EL (cell line): Measurements from ENCODE around the gene CENPP.

Source experiments
- DNase-seq: peaks from one replicate; pipeline ENCODE4 v3.0.0-alpha.2; 2016

Gene CENPP

DNA sequence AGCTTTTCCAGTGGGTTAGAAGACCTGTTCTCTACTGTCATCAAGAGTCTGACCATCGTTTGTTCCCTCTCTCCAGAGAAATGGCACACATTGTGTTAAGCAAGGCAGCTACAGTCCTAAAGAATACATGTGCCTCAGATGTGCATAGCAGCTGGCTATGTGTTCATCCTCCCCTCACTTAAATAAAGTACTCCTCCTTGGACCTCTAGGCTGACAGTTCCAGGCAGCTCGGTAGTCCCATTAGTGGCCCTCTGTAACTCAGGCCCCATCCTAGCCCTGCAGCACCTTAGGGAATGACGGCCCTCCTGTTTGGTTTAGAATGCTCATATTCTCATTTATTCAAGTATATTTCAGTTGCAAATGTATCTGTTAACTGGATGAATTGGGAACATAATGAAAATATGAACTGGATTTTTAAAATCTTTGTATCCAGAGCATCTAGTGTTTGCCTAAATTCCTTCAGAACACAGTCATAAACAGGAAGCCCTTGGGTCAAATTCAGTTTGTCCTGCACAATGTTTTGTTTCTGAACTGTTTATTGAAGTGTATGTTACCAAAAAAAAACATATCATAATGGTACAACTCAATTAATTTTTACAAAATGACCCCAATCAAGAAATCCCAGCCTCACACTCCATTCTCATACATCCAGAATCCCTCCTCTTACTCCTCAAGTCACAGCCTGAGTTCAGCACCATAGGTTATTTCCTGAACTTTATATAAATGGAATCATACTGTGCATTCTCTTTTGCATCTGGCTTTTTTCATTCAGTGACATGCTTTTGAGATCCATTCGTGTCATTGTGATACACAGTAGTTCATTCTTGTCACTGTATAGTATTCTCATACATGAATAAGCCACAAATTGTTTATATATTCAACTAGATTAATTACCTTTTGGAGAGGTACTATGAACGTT lies 158.1 kb downstream of the CENPP start:
- DNase-seq: peak; percentile 39

DNA sequence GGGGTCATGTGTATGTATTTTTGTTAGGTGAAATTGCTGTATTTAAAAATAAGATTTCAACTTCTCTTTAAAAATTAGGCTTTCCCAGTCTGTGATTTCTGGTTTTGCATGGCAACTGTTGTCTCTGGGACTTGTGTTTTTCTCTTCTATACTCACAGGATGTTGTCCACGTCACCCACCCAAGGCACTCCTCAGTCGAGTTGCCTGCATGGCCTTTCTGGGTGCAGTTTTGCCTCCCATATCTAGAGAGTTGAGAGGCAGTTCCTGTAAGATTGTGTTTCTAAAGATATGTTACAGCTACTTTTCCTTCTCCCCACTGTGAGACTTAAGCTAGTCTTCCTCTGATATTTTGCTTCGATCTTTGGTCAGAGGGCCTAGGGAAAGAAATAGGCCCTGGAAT lies 158.8 kb downstream of the CENPP start:
- no peak for DNase-seq

DNA sequence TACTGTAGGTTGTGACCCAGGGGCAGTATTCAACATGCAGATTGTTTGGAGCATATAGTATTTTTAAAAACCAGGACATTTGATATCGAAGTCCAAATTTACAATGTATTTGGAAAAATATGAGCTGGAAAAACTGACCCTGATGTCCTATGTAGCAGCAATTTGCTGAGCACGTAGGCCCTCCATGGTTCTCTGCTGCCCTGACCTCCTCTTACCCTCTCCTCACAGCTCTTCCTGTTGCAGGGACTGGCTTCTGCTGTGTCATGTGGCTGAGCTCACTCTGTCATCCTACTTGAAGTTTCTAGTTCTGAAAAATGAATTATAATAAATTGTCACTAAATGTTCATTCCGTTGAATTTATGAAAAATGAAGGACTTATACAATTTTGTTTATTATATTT lies 160.6 kb downstream of the CENPP start:
- no peak for DNase-seq

DNA sequence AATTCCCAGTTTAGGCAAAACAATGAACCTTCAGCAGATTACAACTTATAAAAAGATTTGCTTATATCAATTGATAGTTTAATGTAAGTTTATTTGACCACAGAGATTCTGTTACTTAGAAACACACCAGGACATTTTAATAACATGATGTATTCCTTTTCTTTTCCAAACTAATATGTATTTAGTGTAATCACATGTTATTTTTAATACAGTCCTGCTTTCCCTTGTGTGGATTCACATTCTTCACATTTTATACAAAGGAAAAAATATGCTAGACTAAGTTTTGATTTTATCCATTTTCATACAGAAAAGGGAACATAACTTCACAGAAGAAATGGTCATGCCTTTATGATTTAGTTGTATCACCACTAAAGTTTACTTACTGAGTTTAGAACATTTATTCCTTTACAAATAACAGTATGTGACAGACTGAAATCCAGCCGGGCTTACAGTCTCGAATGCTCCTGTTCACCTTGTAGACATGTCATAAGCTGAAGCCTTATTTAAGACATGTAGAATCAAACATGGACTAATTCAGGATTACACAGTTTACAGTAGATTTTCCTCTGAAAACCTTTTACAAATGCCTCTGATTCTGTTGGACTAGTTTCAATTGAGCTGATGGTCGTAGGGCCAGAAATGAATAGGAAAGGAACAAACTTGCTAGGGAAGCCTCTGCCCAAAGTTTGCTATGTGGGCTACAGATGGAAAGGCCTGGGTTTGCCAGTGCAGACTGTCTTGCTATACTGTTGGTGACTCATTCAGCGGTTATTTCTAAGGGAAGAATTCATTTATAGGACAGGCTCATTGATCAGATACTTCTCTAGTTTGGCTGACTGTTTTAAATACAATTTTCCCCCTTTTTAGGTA lies 163.2 kb downstream of the CENPP start:
- peak; percentile 68 for DNase-seq

DNA sequence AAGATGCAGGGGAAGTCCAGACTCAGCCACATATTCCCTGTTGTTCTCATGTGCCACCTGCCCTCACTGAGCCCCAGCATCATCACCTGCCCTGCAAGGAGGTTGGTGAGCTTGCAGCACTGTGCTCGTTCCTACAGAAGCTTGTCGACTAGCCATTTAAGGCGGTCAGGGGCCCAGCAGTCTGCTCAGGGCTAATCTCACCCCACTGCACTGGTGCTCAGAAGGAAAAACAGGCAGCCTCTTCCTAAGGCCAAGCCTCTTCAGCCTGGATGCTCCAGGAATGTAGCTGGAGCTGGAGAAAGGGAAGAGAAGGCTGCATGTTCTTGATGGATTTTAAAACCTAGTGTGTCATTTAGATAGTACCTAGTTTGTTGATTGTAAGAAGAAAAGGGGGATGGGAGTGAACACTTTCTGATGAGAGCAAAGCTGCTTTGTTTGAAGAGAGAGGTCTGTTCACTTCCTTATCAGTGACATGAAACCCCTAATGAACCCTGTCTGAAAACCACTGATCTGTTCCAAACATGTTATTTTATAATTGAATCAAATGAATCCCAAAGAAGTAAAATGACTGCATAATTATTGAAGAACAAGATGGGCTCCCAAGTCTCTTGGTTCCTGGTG lies 167.1 kb downstream of the CENPP start:
- no peak for DNase-seq

DNA sequence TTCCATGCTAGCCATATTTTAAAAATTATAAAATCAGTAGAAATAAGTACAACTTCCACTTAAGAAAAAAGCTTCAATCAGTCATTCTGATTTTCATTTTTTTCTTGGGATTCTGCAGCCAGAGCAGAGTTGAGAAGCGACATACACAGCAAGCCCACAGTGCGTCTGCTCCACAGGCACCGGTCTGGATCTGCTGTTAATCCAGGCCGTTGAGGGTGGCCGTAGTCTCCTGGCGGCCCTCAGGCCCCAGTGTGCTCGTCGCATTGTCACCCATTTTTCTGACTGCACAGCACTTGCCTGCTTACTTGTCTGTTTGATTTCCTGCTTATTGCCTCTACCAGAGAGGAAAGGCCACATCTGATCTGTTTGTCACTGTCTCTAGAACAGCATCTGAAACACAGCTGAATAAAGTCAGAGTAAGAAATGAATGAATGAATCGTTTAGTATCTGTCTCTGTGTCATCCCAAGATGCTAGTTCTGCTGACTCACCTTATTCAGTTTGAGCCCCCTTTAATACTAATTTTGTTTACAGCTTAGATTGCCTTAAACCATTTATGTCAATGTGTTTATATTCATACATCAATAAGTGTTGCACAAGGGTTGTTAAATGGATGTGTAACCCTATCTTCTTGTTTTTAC lies 168.1 kb downstream of the CENPP start:
- no peak for DNase-seq

DNA sequence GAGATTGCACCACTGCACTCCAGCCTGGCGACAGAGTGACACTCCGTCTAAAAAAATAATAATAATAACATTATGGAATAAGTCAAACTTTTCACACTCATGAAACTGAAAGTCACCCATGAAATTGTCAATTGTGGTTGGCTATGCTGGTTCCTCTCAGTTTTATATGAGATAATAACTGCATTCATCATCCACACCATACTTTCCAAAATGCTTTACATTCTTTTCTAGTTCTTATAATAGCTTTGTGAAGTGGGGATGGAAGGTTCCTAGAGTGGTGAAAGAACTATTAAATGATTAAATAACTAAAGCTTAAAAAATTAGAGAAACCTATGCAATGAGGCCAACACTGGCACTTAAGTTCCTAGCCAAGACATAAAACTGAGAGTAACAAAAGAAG lies 169.1 kb downstream of the CENPP start:
- DNase-seq: peak; percentile 12

DNA sequence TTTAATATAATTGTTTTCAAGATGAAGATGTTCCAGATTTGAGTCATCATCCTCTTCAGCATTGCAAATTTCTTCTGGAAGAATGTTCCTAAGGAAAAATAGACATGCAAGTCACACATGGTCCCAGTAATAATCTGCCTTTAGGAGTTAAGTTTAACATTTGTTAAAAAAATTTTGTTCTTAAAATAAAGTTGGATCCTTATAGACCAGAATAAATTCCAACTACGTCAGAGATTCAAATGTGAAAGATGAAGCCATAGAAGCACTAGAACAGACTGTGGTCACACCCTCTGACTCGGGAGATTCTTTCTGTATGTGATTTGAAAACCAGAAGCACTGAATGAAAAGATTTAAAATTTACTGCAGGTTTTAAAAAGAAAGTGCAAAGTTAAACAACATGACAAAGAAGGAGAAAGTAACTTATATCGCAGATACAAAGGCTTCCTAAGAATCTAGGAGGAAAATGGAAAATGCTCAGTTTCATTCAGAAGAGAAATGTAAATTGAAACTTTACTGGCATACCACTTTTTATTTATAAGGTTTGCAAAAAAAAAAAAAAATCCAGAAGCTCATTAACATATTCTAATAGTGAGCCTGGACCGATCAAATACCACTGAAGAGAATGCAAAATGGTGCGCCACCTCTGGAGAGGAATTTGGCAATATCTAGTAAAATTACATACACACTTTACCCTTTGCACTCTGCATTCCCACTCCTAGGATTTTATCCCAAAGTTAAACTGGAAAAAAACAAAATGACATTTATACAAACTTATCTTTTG lies 170.8 kb downstream of the CENPP start:
- DNase-seq: peak; percentile 23

DNA sequence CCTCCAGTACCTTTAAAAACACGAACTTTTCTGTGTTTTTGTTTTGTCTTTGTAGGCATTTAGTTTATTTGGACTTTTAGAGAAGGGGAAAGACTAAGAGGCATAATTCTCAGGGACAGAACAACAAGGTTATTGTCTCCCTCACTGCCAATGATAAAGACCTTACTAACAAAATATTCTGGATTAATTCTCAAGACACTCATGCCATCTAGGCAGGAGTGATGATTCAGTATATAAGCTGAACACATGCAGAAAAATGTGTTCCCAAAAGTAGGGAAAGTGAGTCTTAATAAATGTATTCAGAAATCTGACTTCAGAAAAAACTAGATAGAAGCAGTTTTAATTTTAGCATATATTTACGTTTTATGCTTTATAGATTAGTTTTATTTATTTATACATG lies 173.9 kb downstream of the CENPP start:
- DNase-seq: no peak

DNA sequence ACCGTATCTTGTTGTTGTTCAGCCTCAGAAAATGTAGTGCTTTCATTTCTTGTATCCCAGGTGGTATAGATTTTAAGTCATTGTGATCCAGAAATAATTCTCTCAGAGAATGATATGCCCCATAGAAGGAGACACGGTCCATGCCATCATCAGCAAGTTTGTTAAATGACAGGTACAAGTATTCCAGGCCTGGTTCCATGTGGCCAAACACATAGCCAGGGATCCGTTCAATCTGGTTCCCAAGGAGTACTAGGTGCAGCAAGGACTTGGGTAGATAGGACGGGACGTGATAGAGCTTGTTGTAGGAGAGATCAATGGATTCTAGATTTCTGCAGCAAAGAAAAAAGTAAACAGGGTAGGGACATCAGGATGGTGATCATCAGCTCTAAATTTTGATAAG lies 175.0 kb downstream of the CENPP start:
- no peak for DNase-seq

DNA sequence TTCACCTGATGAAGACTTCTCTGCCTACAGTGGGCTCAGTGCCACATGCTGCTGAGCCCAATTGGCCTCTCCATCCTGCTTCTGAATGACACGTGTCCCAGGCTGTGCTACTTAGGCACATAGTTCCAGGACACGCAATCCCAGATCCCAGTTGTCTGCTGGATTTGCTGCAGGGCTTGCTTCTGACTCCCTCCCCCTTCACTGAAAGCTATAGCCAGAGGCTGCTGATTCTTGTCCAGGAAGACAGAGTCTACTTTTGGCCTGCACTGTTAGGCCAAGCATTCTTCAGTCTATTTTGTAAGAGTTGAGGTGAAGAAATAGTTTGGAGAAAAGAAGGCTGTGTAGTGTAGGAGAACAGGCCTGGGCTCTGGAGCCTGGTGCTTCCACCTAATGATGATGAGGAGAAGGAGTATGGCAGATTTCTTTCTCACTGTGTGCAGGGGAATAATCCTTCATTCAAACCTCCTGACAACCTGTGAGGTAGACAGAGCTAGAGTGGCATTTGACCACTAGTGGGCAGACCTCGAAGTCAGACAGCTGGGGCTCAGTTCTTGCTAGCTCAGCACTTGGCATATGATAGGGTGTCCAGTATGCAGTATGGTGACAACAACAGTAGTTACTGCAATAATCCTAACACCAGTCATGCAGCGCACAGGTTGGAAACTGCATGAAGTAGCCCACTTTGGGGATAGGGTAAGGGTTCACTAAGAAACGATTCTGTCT lies 176.1 kb downstream of the CENPP start:
- peak; percentile 31 for DNase-seq

DNA sequence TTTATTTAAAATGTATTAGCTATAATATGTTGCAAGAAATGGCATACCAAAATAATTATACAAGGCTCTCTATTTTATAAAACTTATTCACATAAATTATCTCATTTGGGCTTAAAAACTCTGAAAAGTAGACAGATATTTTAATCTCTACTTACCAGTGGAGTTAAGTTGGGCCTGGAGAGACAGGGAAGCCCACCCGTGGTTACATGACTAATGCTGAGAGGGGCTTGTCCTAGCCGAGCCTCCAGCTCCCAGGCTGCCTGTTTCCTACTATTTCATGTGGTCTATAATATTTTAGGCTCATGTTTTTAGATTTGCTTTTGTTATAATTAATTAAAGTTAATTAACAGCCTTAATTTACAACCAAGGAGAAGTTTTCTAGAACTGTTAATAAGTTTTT lies 177.4 kb downstream of the CENPP start:
- DNase-seq: no peak

DNA sequence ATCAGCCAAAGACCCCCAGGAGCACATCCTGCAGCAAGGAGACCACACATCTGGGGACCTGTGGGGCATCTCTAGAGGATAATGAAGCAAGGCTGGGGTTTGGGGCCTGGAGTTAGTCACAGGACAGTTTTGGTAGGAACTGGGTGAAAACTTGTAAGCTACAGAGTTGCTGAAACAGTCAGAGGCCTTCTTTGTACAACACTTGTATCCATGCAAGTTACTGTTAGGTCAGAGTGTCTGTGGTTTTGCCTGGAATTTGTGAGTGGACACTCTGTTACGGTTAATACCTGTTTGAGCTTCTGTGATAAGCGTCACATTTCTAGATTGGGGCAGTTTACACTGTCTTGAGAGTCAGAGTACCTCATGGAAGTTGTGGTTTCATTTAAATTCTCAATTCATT lies 179.1 kb downstream of the CENPP start:
- peak; percentile 11 for DNase-seq

DNA sequence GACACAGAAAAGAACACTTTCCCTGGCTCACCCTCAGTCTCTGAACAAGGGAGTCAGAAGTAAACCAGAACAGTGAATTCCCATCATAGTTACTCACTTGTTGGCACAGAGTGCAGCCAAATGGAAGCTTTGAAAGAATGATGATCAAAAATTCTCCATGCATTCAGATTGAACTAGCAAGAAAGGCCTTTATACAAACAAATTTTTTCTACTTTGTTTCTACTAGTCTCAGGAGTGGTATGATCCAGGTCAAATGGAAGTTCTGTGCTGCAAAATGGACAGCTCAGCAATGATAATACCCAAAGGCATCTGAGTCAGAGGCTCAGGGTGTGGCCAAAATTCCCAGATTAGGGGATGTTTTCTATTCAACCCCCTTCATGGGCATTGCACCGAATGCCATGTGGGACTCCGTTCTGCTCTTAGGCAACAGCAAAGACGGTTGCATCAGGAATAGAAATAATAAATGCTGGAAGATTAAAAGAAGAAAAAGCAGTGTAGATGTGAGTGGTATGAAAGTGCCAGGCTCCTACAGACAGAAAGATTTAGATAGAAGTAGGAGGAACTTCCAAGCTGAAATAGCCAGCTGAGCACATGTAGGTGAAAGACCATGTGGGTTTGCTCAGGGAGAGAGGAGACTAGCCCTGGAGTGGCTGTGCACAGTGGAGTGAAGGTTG lies 180.6 kb downstream of the CENPP start:
- peak; percentile 95 for DNase-seq

DNA sequence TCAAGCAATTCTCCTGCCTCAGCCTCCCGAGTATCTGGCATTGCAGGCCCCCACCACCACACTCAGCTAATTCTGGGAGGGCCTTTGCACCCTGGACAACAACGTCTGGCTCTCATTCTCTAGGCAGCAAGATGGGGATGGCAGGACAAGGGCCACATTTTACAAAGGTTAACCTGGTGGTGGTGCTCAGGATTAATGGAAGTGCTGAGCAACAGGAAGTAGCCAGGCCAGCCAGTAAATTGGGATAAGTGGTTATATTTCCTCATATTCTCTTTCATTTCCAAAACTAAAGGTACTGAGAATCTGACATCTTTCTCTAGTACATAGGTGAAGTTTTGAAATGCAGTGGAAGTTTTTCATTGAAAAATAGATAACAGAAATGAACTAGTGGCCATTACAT lies 181.3 kb downstream of the CENPP start:
- DNase-seq: no peak

DNA sequence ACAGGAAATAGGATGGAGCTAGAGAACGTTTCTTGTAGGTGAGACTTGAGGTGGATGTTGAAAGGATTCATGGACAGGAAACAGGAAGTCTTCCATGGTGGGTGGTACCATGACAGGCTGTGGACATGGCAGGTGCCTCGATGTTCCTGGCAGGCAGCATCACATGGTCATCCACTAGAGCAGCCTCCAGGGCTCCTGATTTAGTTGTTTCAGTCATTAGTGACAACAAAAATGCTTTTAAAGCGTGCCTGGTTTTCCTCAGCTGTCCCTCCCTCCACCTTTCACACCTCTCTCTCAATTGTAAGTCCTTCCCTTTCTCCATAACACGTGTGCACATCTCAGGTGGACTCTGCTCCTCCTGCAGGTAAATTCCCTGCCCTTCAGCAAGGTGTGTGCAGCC lies 181.7 kb downstream of the CENPP start:
- DNase-seq: no peak

DNA sequence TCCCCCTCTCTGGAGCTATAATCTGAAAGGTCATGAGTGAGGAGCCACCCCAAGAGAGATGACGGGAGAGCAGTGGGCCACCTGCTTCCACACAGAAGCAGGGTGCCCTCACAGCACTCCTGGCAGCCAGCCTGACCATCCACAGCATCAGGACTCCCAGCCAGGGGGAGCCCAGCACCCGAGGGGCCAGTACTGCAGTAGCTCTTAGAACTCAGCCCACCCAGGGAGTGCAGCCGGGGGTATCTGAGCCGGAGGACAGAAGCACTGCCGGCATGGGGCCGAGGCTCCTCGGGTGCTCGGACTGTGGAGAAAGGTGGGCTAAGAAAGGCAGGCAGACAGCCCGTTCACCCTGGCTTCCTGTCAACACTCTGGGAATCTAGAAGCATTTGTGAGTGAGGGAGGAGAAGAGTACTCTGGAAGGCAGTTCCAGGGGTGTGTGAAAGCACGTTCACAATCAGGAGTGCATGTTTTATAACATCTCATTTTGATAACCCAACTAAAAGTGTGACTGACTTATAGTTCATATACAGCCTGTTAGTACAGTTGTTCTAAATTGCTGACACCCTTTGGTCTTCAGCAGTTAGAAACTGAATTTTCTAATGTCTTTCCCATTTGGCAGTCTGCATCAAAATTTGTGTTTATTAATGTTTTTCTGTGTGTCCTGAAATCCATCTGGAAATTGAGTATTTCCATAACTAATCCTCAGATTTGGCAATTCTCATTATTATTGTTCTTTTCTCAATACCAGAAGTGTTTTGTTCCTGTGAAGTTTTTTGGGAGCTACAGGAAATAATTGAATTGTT lies 182.5 kb downstream of the CENPP start:
- no peak for DNase-seq

DNA sequence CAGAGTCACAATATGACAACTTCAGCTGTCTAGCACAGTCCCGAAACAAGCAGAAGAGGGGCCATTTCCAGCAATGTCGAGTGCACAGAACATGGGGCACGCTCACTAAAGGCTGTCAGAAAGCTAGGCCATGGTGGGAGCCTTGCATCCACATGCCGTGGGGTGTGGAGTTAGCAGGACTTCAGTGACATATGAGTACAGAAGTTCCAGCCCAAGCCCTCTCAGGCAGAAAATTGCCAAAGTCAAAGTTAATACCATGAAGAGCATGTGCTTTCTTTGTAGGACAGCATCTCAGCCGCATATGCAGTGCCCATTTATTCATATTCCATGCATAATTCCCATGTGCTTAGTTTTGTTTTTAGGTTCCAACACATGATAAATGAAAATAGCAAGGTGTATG lies 183.3 kb downstream of the CENPP start:
- DNase-seq: no peak

DNA sequence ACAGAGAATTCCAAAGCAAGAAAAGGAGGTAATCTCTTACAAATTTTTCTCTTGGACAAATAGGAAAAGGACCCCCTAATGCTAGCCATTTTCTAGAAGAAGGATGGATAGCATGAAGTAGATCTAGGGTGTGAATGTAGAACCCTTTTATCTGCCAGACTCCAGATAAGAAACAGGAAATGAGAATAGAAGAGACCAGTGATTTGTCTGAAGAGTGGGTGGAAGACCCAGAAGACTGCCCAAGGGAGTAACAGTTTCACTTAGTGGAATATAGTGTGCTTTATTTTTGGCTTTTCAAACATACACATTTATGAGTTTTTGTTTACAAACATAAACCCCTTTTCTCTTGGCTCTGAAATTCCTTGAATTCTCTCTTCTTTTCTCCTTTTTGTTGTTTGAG lies 185.0 kb downstream of the CENPP start:
- no peak for DNase-seq

DNA sequence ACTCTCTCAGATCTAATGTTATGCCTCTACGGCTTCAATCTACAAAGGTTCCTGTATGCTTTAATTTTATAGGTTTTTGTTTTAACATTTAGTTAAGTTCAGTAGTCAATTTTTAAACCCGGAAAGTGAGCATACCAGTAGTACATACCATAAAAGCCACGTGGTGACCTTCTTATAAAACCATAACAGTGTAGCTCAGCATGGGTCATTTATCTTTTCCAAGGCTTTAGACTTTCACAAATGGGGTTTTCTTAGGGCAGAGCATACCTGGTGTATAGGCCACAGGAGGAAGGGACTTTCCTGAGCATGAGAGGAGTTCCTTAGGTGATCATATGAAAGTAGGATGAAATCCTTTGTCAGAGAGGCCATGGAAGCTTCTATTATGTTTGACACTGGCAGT lies 186.9 kb downstream of the CENPP start:
- no peak for DNase-seq
